A673 (cell line): ENCODE measurements around the gene IL4. TPM values are rescaled to one million over a fixed set of nuclear protein-coding genes. Genes with fewer than 3 reads are reported as not detected.

ENCODE experiments used
- BruUV-seq: library from RNA; stranded (reverse); fragments of 400-500 nt; replicated peaks from 2 replicates; lab custom pipeline; 2021; lab: Mats Ljungman, UMichigan
- CTCF ChIA-PET: fragments of 300-600 bp; sonication (Branson Sonifier 250); formaldehyde crosslinking; loops from one replicate; lab custom pipeline; 2022; ENCODE audit warnings: antibody characterized with exemption; lab: Charles Lee
- POLR2A ChIA-PET: fragments of 300-600 bp; sonication (Branson Sonifier 250); formaldehyde crosslinking; loops from one replicate; lab custom pipeline; 2022; ENCODE audit warnings: antibody characterized with exemption; ENCODE audit not compliant: low non-redundant PET; lab: Charles Lee
- DNase-seq: peaks from one replicate; pipeline ENCODE4 v3.0.0-alpha.2; 2015; ENCODE audit warnings: low spot score
- H3K27ac ChIP-seq: fragments of 200-600 bp; sonication (generic); 2 replicates; pipeline ENCODE4 v1.5.1; 2016; ENCODE audit warnings: mixed run types, low read depth, mild to moderate bottlenecking, mixed read lengths, antibody characterized with exemption, low read length; ENCODE audit not compliant: poor library complexity, severe bottlenecking
- H3K27me3 ChIP-seq: fragments of 200-600 bp; sonication (generic); replicated peaks from 2 replicates; pipeline ENCODE4 v1.6.1; 2017; ENCODE audit warnings: mixed run types, low read depth, mild to moderate bottlenecking, mixed read lengths, antibody characterized with exemption, low read length; ENCODE audit not compliant: insufficient read depth, poor library complexity
- H3K36me3 ChIP-seq: fragments of 200-600 bp; sonication (generic); 2 replicates; pipeline ENCODE4 v1.6.1; 2016; ENCODE audit warnings: mixed run types, mild to moderate bottlenecking, mixed read lengths, antibody characterized with exemption, low read length; ENCODE audit not compliant: insufficient read depth, poor library complexity, severe bottlenecking
- H3K4me1 ChIP-seq: fragments of 200-600 bp; sonication (generic); 2 replicates; pipeline ENCODE4 v1.6.1; 2017; ENCODE audit warnings: mixed run types, mild to moderate bottlenecking, mixed read lengths, antibody characterized with exemption, low read length; ENCODE audit not compliant: insufficient read depth, poor library complexity, severe bottlenecking
- H3K4me3 ChIP-seq: fragments of 200-600 bp; sonication (generic); 2 replicates; pipeline ENCODE4 v1.5.1; 2016; ENCODE audit warnings: low read depth, mixed run types, mild to moderate bottlenecking, mixed read lengths, low read length; ENCODE audit not compliant: poor library complexity, severe bottlenecking
- H3K9me3 ChIP-seq: fragments of 200-600 bp; sonication (generic); 2 replicates; pipeline ENCODE4 v1.6.1; 2016; ENCODE audit warnings: mixed run types, low read depth, mild to moderate bottlenecking, mixed read lengths, antibody characterized with exemption, low read length; ENCODE audit not compliant: poor library complexity, severe bottlenecking
- CTCF ChIP-seq: fragments of 300-800, 200-600 bp; sonication (generic); conservative IDR thresholded peaks from 2 replicates; pipeline ENCODE4 v1.5.1; 2017; ENCODE audit warnings: low read depth, mild to moderate bottlenecking, antibody characterized with exemption, low read length, moderate library complexity, mixed read lengths
- EZH2 ChIP-seq: fragments of 200-600 bp; sonication (generic); IDR thresholded peaks from 2 replicates; pipeline ENCODE4 v1.6.1; 2017; ENCODE audit warnings: borderline replicate concordance, low read depth, mild to moderate bottlenecking, mixed read lengths, antibody characterized with exemption, low read length; ENCODE audit not compliant: poor library complexity, severe bottlenecking
- intact Hi-C: fragments of 100-400 bp; cut with micrococcal nuclease; formaldehyde crosslinking; loops from one replicate; pipeline ENCODE4 v1.10.0; 2022; ENCODE audit not compliant: unreplicated experiment
- total RNA-seq: library from RNA; stranded (reverse); gene quantifications from 2 replicates; pipeline ENCODE4 v1.2.3, GENCODE V29; 2021

Gene IL4
- total RNA-seq, 1 experiment from 2014 or later = not detected

- POLR2A ChIA-PET = no interaction called here
- no peaks in the 10 kb centered on the region for H3K36me3 ChIP-seq
- H3K9me3 ChIP-seq = no peaks in the 10 kb centered on the region
- no peak for TF ChIP-seq CTCF
- TF ChIP-seq EZH2 = no peak
- intact Hi-C loops = no loop called here
- no peaks in the 10 kb centered on the region for H3K27me3 ChIP-seq
- TSS peak; percentile 21 for BruUV-seq
- H3K4me3 ChIP-seq = no peak overlapping the region
- H3K4me1 ChIP-seq = no peaks in the 10 kb centered on the region
- no peak overlapping the region for H3K27ac ChIP-seq
- DNase-seq = no peak
- CTCF ChIA-PET = no interaction called here
Measured at GRCh38 chr5:132695956-132696355, 22.2 kb downstream of the IL4 start.

- Histone ChIP-seq H3K9me3 (no peaks in the 10 kb centered on the region), H3K4me3 (no peak overlapping the region), H3K27ac (no peak overlapping the region), H3K4me1 (no peaks in the 10 kb centered on the region), H3K36me3 (peaks cover 6% of the 10 kb centered on the region), H3K27me3 (no peaks in the 10 kb centered on the region)
- CTCF ChIA-PET = no interaction called here
- intact Hi-C loops = no loop called here
- POLR2A ChIA-PET = no interaction called here
- no TSS peak for BruUV-seq
- DNase-seq = no peak
- TF ChIP-seq CTCF (no peak), EZH2 (no peak)
Measured at GRCh38 chr5:132704875-132705274, 31.1 kb downstream of the IL4 start.

GRCh38 chr5:132708645-132709044, 34.9 kb downstream of the IL4 start:
- H3K27ac ChIP-seq = no peak overlapping the region
- H3K36me3 ChIP-seq = no peaks in the 10 kb centered on the region
- no peak for TF ChIP-seq EZH2
- TF ChIP-seq CTCF = no peak
- no peak overlapping the region for H3K4me3 ChIP-seq
- intact Hi-C loops = no loop called here
- POLR2A ChIA-PET = interaction anchor here (0.7 kb wide), 1 partner anchor 18 kb away, joined by 3 read pairs; no protein-coding TSS in a partner anchor
- DNase-seq = no peak
- no peaks in the 10 kb centered on the region for H3K4me1 ChIP-seq
- H3K27me3 ChIP-seq = no peaks in the 10 kb centered on the region
- BruUV-seq = no TSS peak
- CTCF ChIA-PET = no interaction called here
- no peaks in the 10 kb centered on the region for H3K9me3 ChIP-seq
